HAP-1 (cell line): ENCODE measurements around the gene SAPCD2.

Source experiments
- DNase-seq, 2 experiments: peaks; one replicate each; pipeline ENCODE4 v3.0.0-alpha.2; 2016 to 2020; ENCODE audit warnings: low spot score in 2 of 2
- H3K27me3 ChIP-seq: fragments of 250-450 bp; sonication (Bioruptor Pico); 2 replicates; pipeline ENCODE4 v1.5.1; 2020; ENCODE audit warnings: low read depth, mild to moderate bottlenecking, moderate library complexity
- H3K36me3 ChIP-seq: fragments of 250-450 bp; sonication (Bioruptor Pico); replicated peaks from 2 replicates; pipeline ENCODE4 v1.5.1; 2020; ENCODE audit warnings: mild to moderate bottlenecking
- H3K4me1 ChIP-seq: fragments of 250-450 bp; sonication (Bioruptor Pico); 2 replicates; pipeline ENCODE4 v1.5.1; 2020; ENCODE audit warnings: mild to moderate bottlenecking
- H3K4me3 ChIP-seq: fragments of 250-450 bp; sonication (Bioruptor Pico); 2 replicates; pipeline ENCODE4 v1.5.1; 2020; ENCODE audit warnings: mild to moderate bottlenecking, moderate library complexity
- H3K9me3 ChIP-seq: fragments of 250-450 bp; sonication (Bioruptor Pico); 2 replicates; pipeline ENCODE4 v1.5.1; 2020; ENCODE audit warnings: mild to moderate bottlenecking, moderate library complexity
- in situ Hi-C: fragments of 300-500 bp; cut with MboI; formaldehyde crosslinking; loops from 3 replicates; pipeline ENCODE4 v1.14.3; 2020; ENCODE audit warnings: low sequenced_read_pairs, inconsistent platforms, mixed read lengths

The SAPCD2 gene

GRCh38 chr9:137027369-137028262, 42.7 kb downstream of the SAPCD2 start, which contains the start of gene ABCA2:
Gene ABCA2, minus strand, starts transcription at chr9:137028237. Its CDS starts 97 bp downstream, at chr9:137028140.
- peak in 1 of 2 experiments; percentile 47 for DNase-seq
- Histone ChIP-seq H3K9me3 (no peaks in the 10 kb centered on the region), H3K36me3 (0 out of 2 replicates have a peak, but pooled peaks cover under 1% of the 10 kb centered on the region), H3K27me3 (no peaks in the 10 kb centered on the region), H3K4me3 (peak within 1 kb of the TSS; percentile 48), H3K4me1 (peaks cover 8% of the 10 kb centered on the region)
- in situ Hi-C loops = no loop called here

GRCh38 chr9:137026828-137027227, 43.5 kb downstream of the SAPCD2 start:
- H3K4me1 ChIP-seq = peaks cover 8% of the 10 kb centered on the region
- in situ Hi-C loops = no loop called here
- H3K36me3 ChIP-seq = 0 out of 2 replicates have a peak, but pooled peaks cover 4% of the 10 kb centered on the region
- peak overlapping the region; percentile 44 for H3K4me3 ChIP-seq
- H3K27me3 ChIP-seq = no peaks in the 10 kb centered on the region
- no peak for DNase-seq
- no peaks in the 10 kb centered on the region for H3K9me3 ChIP-seq

GRCh38 chr9:137026384-137026783, 44.0 kb downstream of the SAPCD2 start:
- H3K9me3 ChIP-seq = no peaks in the 10 kb centered on the region
- 0 out of 2 replicates have a peak, but pooled peaks cover 4% of the 10 kb centered on the region for H3K36me3 ChIP-seq
- no peak overlapping the region for H3K4me3 ChIP-seq
- H3K27me3 ChIP-seq = no peaks in the 10 kb centered on the region
- in situ Hi-C loops = no loop called here
- H3K4me1 ChIP-seq = peaks cover 8% of the 10 kb centered on the region
- DNase-seq = no peak

GRCh38 chr9:137025517-137025966, 44.8 kb downstream of the SAPCD2 start:
- in situ Hi-C loops = no loop called here
- Histone ChIP-seq H3K4me1 (peaks cover 8% of the 10 kb centered on the region), H3K9me3 (no peaks in the 10 kb centered on the region)

GRCh38 chr9:137023583-137023991, 46.8 kb downstream of the SAPCD2 start:
- Histone ChIP-seq H3K36me3 (0 out of 2 replicates have a peak, but pooled peaks cover 4% of the 10 kb centered on the region), H3K27me3 (no peaks in the 10 kb centered on the region), H3K4me1 (peaks cover 2% of the 10 kb centered on the region; the same call in 1 of the 2 replicates), H3K4me3 (no peak overlapping the region), H3K9me3 (no peaks in the 10 kb centered on the region)
- in situ Hi-C loops = no loop called here
- DNase-seq = no peak

More at GRCh38 chr9:137025517-137025966, 44.8 kb downstream of the SAPCD2 start:
- H3K27me3 ChIP-seq = no peaks in the 10 kb centered on the region
- H3K4me3 ChIP-seq = no peak overlapping the region
- 0 out of 2 replicates have a peak, but pooled peaks cover 4% of the 10 kb centered on the region for H3K36me3 ChIP-seq
- DNase-seq = no peak

GRCh38 chr9:137023157-137023556, 47.2 kb downstream of the SAPCD2 start:
- no peaks in the 10 kb centered on the region for H3K27me3 ChIP-seq
- no peak overlapping the region for H3K4me3 ChIP-seq
- in situ Hi-C loops = no loop called here
- 0 out of 2 replicates have a peak, but pooled peaks cover 4% of the 10 kb centered on the region for H3K36me3 ChIP-seq
- H3K9me3 ChIP-seq = no peaks in the 10 kb centered on the region
- DNase-seq = no peak
- H3K4me1 ChIP-seq = no peaks in the 10 kb centered on the region

GRCh38 chr9:137022662-137023008, 47.7 kb downstream of the SAPCD2 start:
- no peaks in the 10 kb centered on the region for H3K4me1 ChIP-seq
- in situ Hi-C loops = no loop called here
- DNase-seq = no peak

GRCh38 chr9:137021979-137022661, 48.2 kb downstream of the SAPCD2 start:
- H3K4me3 ChIP-seq = no peak overlapping the region
- H3K36me3 ChIP-seq = peaks cover 6% of the 10 kb centered on the region
- no peaks in the 10 kb centered on the region for H3K9me3 ChIP-seq
- in situ Hi-C loops = no loop called here
- no peaks in the 10 kb centered on the region for H3K4me1 ChIP-seq
- DNase-seq = peak; percentile 30 to 91
- no peaks in the 10 kb centered on the region for H3K27me3 ChIP-seq

More at GRCh38 chr9:137022662-137023008, 47.7 kb downstream of the SAPCD2 start:
- Histone ChIP-seq H3K9me3 (no peaks in the 10 kb centered on the region), H3K4me3 (no peak overlapping the region), H3K27me3 (no peaks in the 10 kb centered on the region), H3K36me3 (peaks cover 4% of the 10 kb centered on the region; the same call in 1 of the 2 replicates)

GRCh38 chr9:137021568-137021978, 48.8 kb downstream of the SAPCD2 start:
- no peak for DNase-seq
- Histone ChIP-seq H3K27me3 (no peaks in the 10 kb centered on the region), H3K4me1 (no peaks in the 10 kb centered on the region), H3K9me3 (no peaks in the 10 kb centered on the region), H3K36me3 (peaks cover 12% of the 10 kb centered on the region), H3K4me3 (no peak overlapping the region)
- in situ Hi-C loops = no loop called here

- no peak for DNase-seq
- Histone ChIP-seq H3K36me3 (peaks cover 18% of the 10 kb centered on the region), H3K4me3 (no peak overlapping the region), H3K9me3 (no peaks in the 10 kb centered on the region), H3K27me3 (no peaks in the 10 kb centered on the region), H3K4me1 (no peaks in the 10 kb centered on the region)
- in situ Hi-C loops = no loop called here
Measured at GRCh38 chr9:137020771-137021567, 49.4 kb downstream of the SAPCD2 start.

- H3K27me3 ChIP-seq = no peaks in the 10 kb centered on the region
- in situ Hi-C loops = no loop called here
- DNase-seq = no peak
- H3K4me3 ChIP-seq = no peak overlapping the region
- H3K36me3 ChIP-seq = peaks cover 23% of the 10 kb centered on the region
- H3K9me3 ChIP-seq = no peaks in the 10 kb centered on the region
- no peaks in the 10 kb centered on the region for H3K4me1 ChIP-seq
Measured at GRCh38 chr9:137019891-137020683, 50.3 kb downstream of the SAPCD2 start.

- H3K27me3 ChIP-seq = no peaks in the 10 kb centered on the region
- no peaks in the 10 kb centered on the region for H3K9me3 ChIP-seq
- no peak for DNase-seq
- no peak overlapping the region for H3K4me3 ChIP-seq
- peaks cover 26% of the 10 kb centered on the region for H3K36me3 ChIP-seq
- no peaks in the 10 kb centered on the region for H3K4me1 ChIP-seq
- in situ Hi-C loops = no loop called here
Measured at GRCh38 chr9:137018761-137019559, 51.4 kb downstream of the SAPCD2 start.
